Suprapubic skin (tissue), 4 donors: Measurements from ENCODE around the gene HNRNPA2B1. TPM values are rescaled to one million over a fixed set of nuclear protein-coding genes. Genes with fewer than 3 reads are reported as not detected.
"Not testable (repeated sequence)": the region's sequence is repeated elsewhere in the genome, so short reads cannot be mapped to it uniquely, and the experiment has no call there.

ENCODE experiments used
- DNase-seq, 2 donors: peaks; one replicate each; pipeline ENCODE4 v3.0.0-alpha.2; 2019; ENCODE audit warnings: low spot score in 2 of 2
- H3K27ac ChIP-seq: fragments of 200-600 bp; sonication (generic); one replicate; pipeline ENCODE4 v1.5.1; 2019
- H3K27me3 ChIP-seq: fragments of 200-600 bp; sonication (generic); one replicate; pipeline ENCODE4 v1.5.1; 2019
- H3K36me3 ChIP-seq: fragments of 200-600 bp; sonication (generic); one replicate; pipeline ENCODE4 v1.5.1; 2019
- H3K4me1 ChIP-seq: fragments of 200-600 bp; sonication (generic); one replicate; pipeline ENCODE4 v1.5.1; 2019
- H3K4me3 ChIP-seq: fragments of 200-600 bp; sonication (generic); one replicate; pipeline ENCODE4 v1.5.1; 2019; ENCODE audit warnings: mild to moderate bottlenecking
- H3K9me3 ChIP-seq: fragments of 200-600 bp; sonication (generic); one replicate; pipeline ENCODE4 v1.5.1; 2019
- CTCF ChIP-seq, 2 donors: fragments of 200-600 bp in 1 of 2; fragments of 450-650 bp in 1 of 2; sonication (generic) in 1 of 2; IDR thresholded peaks; one replicate each; pipeline ENCODE4 v1.5.1; 2016 to 2019; ENCODE audit warnings: antibody characterized with exemption in 2 of 2, mild to moderate bottlenecking in 1 of 2, moderate library complexity in 1 of 2
- EP300 ChIP-seq: sonication (generic); formaldehyde crosslinking; IDR thresholded peaks from one replicate; pipeline ENCODE4 v1.6.1; 2017; ENCODE audit warnings: antibody characterized with exemption
- POLR2A ChIP-seq, 2 donors: fragments of 450-650 bp; IDR thresholded peaks; one replicate each; pipeline ENCODE4 v1.6.1; 2017; ENCODE audit warnings: antibody characterized with exemption in 2 of 2, mild to moderate bottlenecking in 2 of 2, moderate library complexity in 2 of 2
- POLR2AphosphoS5 ChIP-seq, 3 donors: sonication (generic); formaldehyde crosslinking; IDR thresholded peaks; one replicate each; pipeline ENCODE4 v1.6.1; 2017; ENCODE audit warnings: antibody characterized with exemption in 3 of 3
- WGBS: methylation state at CpG from one replicate; pipeline ENCODE4 v1.1.5; 2018; 5-methylcytosine and 5-hydroxymethylcytosine counted together
- total RNA-seq, 4 donors: library from RNA; depleted of rRNA; stranded (reverse); fragments of >200 nt; gene quantifications; one replicate each; pipeline ENCODE4 v1.1.0, GENCODE V29; 2016

HNRNPA2B1 gene
- total RNA-seq, 4 donors from 2014 or later, result 88.2 to 228 (median 137) TPM

- Histone ChIP-seq H3K27me3 (peaks cover 18% of the 10 kb centered on the region), H3K9me3 (no peaks in the 10 kb centered on the region), H3K4me1 (peaks cover 45% of the 10 kb centered on the region), H3K36me3 (no peaks in the 10 kb centered on the region), H3K27ac (no peak overlapping the region), H3K4me3 (no peak overlapping the region)
- no peak for TF ChIP-seq EP300
- TF ChIP-seq CTCF (IDR thresholded peaks at IDR 0.05), result no peak
- TF ChIP-seq POLR2A (IDR thresholded peaks at IDR 0.05), result no peak
- no peak for TF ChIP-seq POLR2AphosphoS5 (IDR thresholded peaks at IDR 0.05)
- WGBS, result 59% methylated on average over 5 of the region's 5 CpGs
- DNase-seq, result no peak
Measured at GRCh38 chr7:26151096-26151495, 49.5 kb downstream of the HNRNPA2B1 start.

GRCh38 chr7:26149391-26149977 is 51.1 kb downstream of the HNRNPA2B1 start:
- no peaks in the 10 kb centered on the region for H3K36me3 ChIP-seq
- WGBS, result 91% methylated on average over 1 of the region's 1 CpG
- H3K4me1 ChIP-seq, result peaks cover 31% of the 10 kb centered on the region
- DNase-seq, result no peak
- H3K27me3 ChIP-seq, result peaks cover 18% of the 10 kb centered on the region
- no peaks in the 10 kb centered on the region for H3K9me3 ChIP-seq
- no peak overlapping the region for H3K4me3 ChIP-seq
- H3K27ac ChIP-seq, result no peak overlapping the region
- TF ChIP-seq POLR2AphosphoS5 (IDR thresholded peaks at IDR 0.05) (no peak), CTCF (IDR thresholded peaks at IDR 0.05) (no peak), POLR2A (IDR thresholded peaks at IDR 0.05) (no peak), EP300 (no peak)

- not testable (repeated sequence) for H3K27ac ChIP-seq, H3K36me3 ChIP-seq, H3K4me3 ChIP-seq, H3K9me3 ChIP-seq
- Histone ChIP-seq H3K27me3 (peaks cover 18% of the 10 kb centered on the region), H3K4me1 (peaks cover 24% of the 10 kb centered on the region)
- peak in 1 of 2 donors; percentile 21 for DNase-seq
- 91% methylated on average over 13 of the region's 29 CpGs for WGBS
Measured at GRCh38 chr7:26148307-26148700, 52.2 kb downstream of the HNRNPA2B1 start.

- H3K9me3 ChIP-seq, H3K27ac ChIP-seq, H3K4me3 ChIP-seq, H3K36me3 ChIP-seq: not testable (repeated sequence)
- Histone ChIP-seq H3K4me1 (peaks cover 19% of the 10 kb centered on the region), H3K27me3 (peaks cover 13% of the 10 kb centered on the region)
- 87% methylated on average over 15 of the region's 43 CpGs for WGBS
- DNase-seq, result peak in 1 of 2 donors; percentile 69
Measured at GRCh38 chr7:26147646-26148306, 52.8 kb downstream of the HNRNPA2B1 start.

GRCh38 chr7:26147030-26147429 is 53.5 kb downstream of the HNRNPA2B1 start:
- H3K4me1 ChIP-seq, result peaks cover 11% of the 10 kb centered on the region
- H3K27ac ChIP-seq, result no peak overlapping the region
- WGBS, result 80% methylated on average over 1 of the region's 1 CpG
- H3K9me3 ChIP-seq, result no peaks in the 10 kb centered on the region
- no peak for TF ChIP-seq EP300
- TF ChIP-seq POLR2A (IDR thresholded peaks at IDR 0.05), result no peak
- TF ChIP-seq CTCF (IDR thresholded peaks at IDR 0.05), result no peak
- TF ChIP-seq POLR2AphosphoS5 (IDR thresholded peaks at IDR 0.05), result no peak
- no peaks in the 10 kb centered on the region for H3K36me3 ChIP-seq
- H3K27me3 ChIP-seq, result peaks cover 5% of the 10 kb centered on the region
- DNase-seq, result no peak
- H3K4me3 ChIP-seq, result no peak overlapping the region

GRCh38 chr7:26145238-26145637 is 55.3 kb downstream of the HNRNPA2B1 start:
- H3K27me3 ChIP-seq, result no peaks in the 10 kb centered on the region
- WGBS, result 93% methylated on average over 4 of the region's 4 CpGs
- TF ChIP-seq CTCF (IDR thresholded peaks at IDR 0.05), result no peak
- TF ChIP-seq EP300, result no peak
- no peak for TF ChIP-seq POLR2A (IDR thresholded peaks at IDR 0.05)
- TF ChIP-seq POLR2AphosphoS5 (IDR thresholded peaks at IDR 0.05), result no peak
- H3K9me3 ChIP-seq, result no peaks in the 10 kb centered on the region
- DNase-seq, result peak in 1 of 2 donors; percentile 31
- no peak overlapping the region for H3K4me3 ChIP-seq
- no peak overlapping the region for H3K27ac ChIP-seq
- no peaks in the 10 kb centered on the region for H3K36me3 ChIP-seq
- H3K4me1 ChIP-seq, result peaks cover 4% of the 10 kb centered on the region
